GM12878 (cell line): ENCODE data around the gene RPP40. TPM values are rescaled to one million over a fixed set of nuclear protein-coding genes. Genes with fewer than 3 reads are reported as not detected.

Experiments used
- ATAC-seq: fragments of 200-7000 bp; cut with Tn5 transposase; 3 replicates; pipeline ENCODE4 v1.9.1; 2020; ENCODE audit warnings: mild to moderate bottlenecking, moderate library complexity
- BruUV-seq: library from RNA; stranded (reverse); fragments of 400-500 nt; replicated peaks from 2 replicates; lab custom pipeline; 2021; lab: Mats Ljungman, UMichigan
- CTCF ChIA-PET: fragments of 300-600 bp; sonication (Branson Sonifier 250); formaldehyde crosslinking; extraction: SDS; loops from one replicate; lab custom pipeline; 2021; ENCODE audit warnings: inconsistent platforms; lab: Yijun Ruan, JAX
- POLR2A ChIA-PET: fragments of 350-600 bp; formaldehyde crosslinking; extraction: SDS; loops from one replicate; lab custom pipeline; 2021; ENCODE audit warnings: inconsistent platforms; lab: Charles Lee
- RAD21 ChIA-PET: fragments of 300-600 bp; sonication (Branson Sonifier 250); formaldehyde crosslinking; loops from one replicate; lab custom pipeline; 2023; ENCODE audit warnings: antibody characterized with exemption; ENCODE audit not compliant: unreplicated experiment; lab: Charles Lee
- SMC1A ChIA-PET: fragments of 300-600 bp; sonication (Branson Sonifier 250); formaldehyde crosslinking; loops from one replicate; lab custom pipeline; 2023; ENCODE audit not compliant: unreplicated experiment, uncharacterized antibody; lab: Charles Lee
- DNase-seq: peaks from one replicate; pipeline ENCODE4 v3.0.0-alpha.2; 2011; ENCODE audit warnings: low read depth, low spot score
- FAIRE-seq: peaks from 3 replicates; lab custom pipeline; 2011; peaks lifted over from hg19 to GRCh38; lab: Jason Lieb, UNC
- H2AFZ ChIP-seq: 2 replicates; pipeline ENCODE4 v1.6.0; 2011; ENCODE audit warnings: low read depth, low read length, control low read depth; ENCODE audit not compliant: control insufficient read depth
- H3K27ac ChIP-seq: 2 replicates; pipeline ENCODE4 v1.5.1; 2011; ENCODE audit warnings: control low read depth; ENCODE audit not compliant: control insufficient read depth, insufficient read depth
- H3K27me3 ChIP-seq, 2 experiments: replicated peaks in 1 of 2; 2 replicates each; pipeline versions ENCODE4 v1.6.0 to v1.6.1; 2011; ENCODE audit warnings: low read length in 1 of 2; ENCODE audit not compliant: control insufficient read depth in 2 of 2, insufficient read depth in 2 of 2
- H3K36me3 ChIP-seq, 2 experiments: 2 replicates each; pipeline ENCODE4 v1.5.1; 2011; ENCODE audit warnings: low read length in 1 of 2; ENCODE audit not compliant: control insufficient read depth in 2 of 2, insufficient read depth in 2 of 2
- H3K4me1 ChIP-seq: 2 replicates; pipeline ENCODE4 v1.6.1; 2011; ENCODE audit warnings: mild to moderate bottlenecking, low read length, moderate library complexity, mixed read lengths; ENCODE audit not compliant: control insufficient read depth, insufficient read depth
- H3K4me2 ChIP-seq: 2 replicates; pipeline ENCODE4 v1.6.0; 2011; ENCODE audit warnings: control low read depth; ENCODE audit not compliant: control insufficient read depth, insufficient read depth
- H3K4me3 ChIP-seq: fragments of 200-600 bp; sonication (generic); 2 replicates; pipeline ENCODE4 v1.5.1; 2016
- H3K79me2 ChIP-seq: 2 replicates; pipeline ENCODE4 v1.6.0; 2011; ENCODE audit warnings: low read length; ENCODE audit not compliant: control insufficient read depth, insufficient read depth
- H3K9ac ChIP-seq: 2 replicates; pipeline ENCODE4 v1.8.0; 2011; ENCODE audit warnings: low read length, control low read depth, mixed read lengths; ENCODE audit not compliant: control insufficient read depth, insufficient read depth
- H3K9me3 ChIP-seq: replicated peaks from 3 replicates; pipeline ENCODE4 v1.5.1; 2011; ENCODE audit warnings: mild to moderate bottlenecking, low read length; ENCODE audit not compliant: control insufficient read depth, insufficient read depth
- H4K20me1 ChIP-seq: 2 replicates; pipeline ENCODE4 v1.6.0; 2011; ENCODE audit not compliant: control insufficient read depth, insufficient read depth
- BRCA1 ChIP-seq: IDR thresholded peaks from 2 replicates; pipeline ENCODE4 v1.6.1; 2011; ENCODE audit warnings: low read depth, low read length, improper control_type of control experiment
- CBFB ChIP-seq: IDR thresholded peaks from 2 replicates; pipeline ENCODE4 v1.6.1; 2016; ENCODE audit warnings: antibody characterized with exemption, low read depth
- CEBPB ChIP-seq, 2 experiments: fragments of 150-350 bp in 1 of 2; IDR thresholded peaks; 2 replicates each; pipeline ENCODE4 v1.6.1; 2012 to 2014; ENCODE audit warnings: low read depth in 2 of 2, low read length in 2 of 2, borderline replicate concordance in 1 of 2, inconsistent platforms in 1 of 2
- EP300 ChIP-seq, 2 experiments: fragments of 150-350 bp in 1 of 2; IDR thresholded peaks; 2 replicates each; pipeline ENCODE4 v1.6.1; 2011 to 2012; ENCODE audit warnings: low read depth in 2 of 2, low read length in 2 of 2, borderline replicate concordance in 1 of 2, improper control_type of control experiment in 1 of 2, inconsistent platforms in 1 of 2; ENCODE audit not compliant: control insufficient read depth in 1 of 2
- JUND ChIP-seq: IDR thresholded peaks from 2 replicates; pipeline ENCODE4 v1.6.1; 2012; ENCODE audit warnings: low read depth, mild to moderate bottlenecking, low read length, improper control_type of control experiment, moderate library complexity
- NR2C1 ChIP-seq: fragments of 450-650 bp; IDR thresholded peaks from 2 replicates; pipeline ENCODE4 v1.6.1; 2017; ENCODE audit warnings: antibody characterized with exemption, mild to moderate bottlenecking, moderate library complexity
- SP1 ChIP-seq: IDR thresholded peaks from one replicate; pipeline ENCODE4 v1.6.1; 2011; ENCODE audit warnings: low read depth, low read length
- SREBF1 ChIP-seq: IDR thresholded peaks from 2 replicates; pipeline ENCODE4 v1.6.1; 2012; ENCODE audit warnings: mild to moderate bottlenecking, low read length
- SUZ12 ChIP-seq: fragments of 200-600 bp; sonication (generic); IDR thresholded peaks from one replicate; pipeline ENCODE4 v1.6.1; 2018; ENCODE audit warnings: antibody characterized with exemption, mild to moderate bottlenecking; ENCODE audit not compliant: unreplicated experiment
- TAF1 ChIP-seq: IDR thresholded peaks from 2 replicates; pipeline ENCODE4 v1.6.1; 2011; ENCODE audit warnings: mild to moderate bottlenecking, low read depth, low read length, borderline replicate concordance
- ZNF622 ChIP-seq: fragments of 450-650 bp; IDR thresholded peaks from 2 replicates; pipeline ENCODE4 v1.6.1; 2017; ENCODE audit warnings: mild to moderate bottlenecking, inconsistent platforms
- whole genome bisulfite sequencing: methylation state at CpG from one replicate; pipeline ENCODE4 v1.1.6; 2016; ENCODE audit warnings: low lambda C conversion rate; ENCODE audit not compliant: insufficient replicate concordance, insufficient coverage; ENCODE audit errors: missing lambda C conversion rate; 5-methylcytosine and 5-hydroxymethylcytosine counted together
- in situ Hi-C: fragments of 300-500 bp; cut with MboI; formaldehyde crosslinking; loops from 9 replicates; pipeline ENCODE4 v1.14.3; 2018; ENCODE audit warnings: mixed read lengths
- intact Hi-C: fragments of 100-400 bp; cut with micrococcal nuclease; formaldehyde crosslinking; loops from one replicate; pipeline ENCODE4 v1.14.2; 2022; ENCODE audit not compliant: unreplicated experiment
- polyA plus RNA-seq, 11 experiments: library from polyadenylated mRNA; depleted of rRNA in 4 of 11; unstranded in 6 of 11; stranded (reverse) in 5 of 11; fragments of >200 nt; fragmentation: Nextera tagmentation in 4 of 11; fragmentation: Illumina TruSeq in 1 of 11; extraction: Ambion mirVana in 4 of 11; extraction: Trizol in 1 of 11; gene quantifications; 1 replicate in 1 of 11; 2 replicates in 10 of 11; pipeline versions ENCODE4 v1.2.1 to v1.2.3, GENCODE V29; 2011 to 2016; ENCODE audit warnings: inconsistent platforms in 2 of 11, missing spikeins in 2 of 11, low read depth in 1 of 11
- total RNA-seq, 4 experiments: library from RNA; depleted of rRNA in 3 of 4; stranded (reverse); fragments of >200 nt in 3 of 4; fragmentation: Illumina TruSeq in 1 of 4; extraction: Trizol in 1 of 4; gene quantifications; 2 replicates each; pipeline versions ENCODE4 v1.2.1 to v1.2.3, GENCODE V29; 2013 to 2021
- TF ChIP-seq, protein P1 (sequence below): fragments of 450-650 bp; IDR thresholded peaks from 2 replicates; pipeline ENCODE4 v1.6.1; 2017; ENCODE audit warnings: antibody characterized with exemption, mild to moderate bottlenecking, moderate library complexity

Gene RPP40
- total and polyA plus RNA-seq, 10 of the 15 experiments (the other 5 are each of a cell fraction or from before 2014, with no cell fraction given), result 5.6 to 46.3 (median 21.7) TPM

DNA sequence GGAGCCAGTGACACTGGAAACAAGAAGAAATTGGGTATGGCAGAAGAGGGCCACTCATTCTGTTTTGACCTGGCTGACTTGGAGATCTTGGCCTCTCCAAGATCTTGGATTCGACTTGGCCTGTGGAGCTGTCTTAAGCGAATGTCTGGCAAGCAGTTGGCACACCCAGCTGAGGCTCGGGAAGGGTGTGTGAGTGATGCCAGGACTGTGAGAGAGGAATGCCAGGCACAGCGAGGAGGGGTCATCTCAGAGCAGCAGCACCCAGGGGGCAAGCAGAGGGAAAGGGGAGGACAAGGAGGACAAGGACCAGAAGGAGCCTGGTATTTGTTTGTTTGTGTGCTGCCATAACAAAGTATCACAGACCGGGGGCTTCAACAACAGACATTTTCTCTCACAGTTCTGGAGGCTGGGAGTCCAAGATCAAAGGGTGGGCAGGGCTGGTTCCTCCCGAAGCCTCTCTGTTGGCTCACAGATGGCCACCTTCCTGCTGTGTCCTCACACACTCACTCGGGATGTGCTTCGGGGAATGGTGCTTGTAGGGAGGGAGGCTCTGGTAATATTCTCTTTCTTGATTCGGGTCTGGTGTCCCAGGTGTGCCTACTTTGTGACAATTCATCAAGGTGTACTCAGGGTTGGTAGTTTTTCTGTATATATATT, 33.0 kb downstream of the RPP40 start:
- TF ChIP-seq BRCA1, result no peak
- TF ChIP-seq ZNF622, result no peak
- no peak for TF ChIP-seq SP1
- TF ChIP-seq JUND, result no peak
- no peak for TF ChIP-seq NR2C1
- ChIA-PET POLR2A (no interaction called here), CTCF (no interaction called here), SMC1A (no interaction called here), RAD21 (no interaction called here)
- no peaks in the 10 kb centered on the region for H3K4me1 ChIP-seq
- H2AFZ ChIP-seq, result no peak overlapping the region
- H3K9me3 ChIP-seq, result no peaks in the 10 kb centered on the region
- no peak for FAIRE-seq
- no peak for ATAC-seq
- no peak overlapping the region for H3K27ac ChIP-seq
- no peak overlapping the region for H3K4me2 ChIP-seq
- no TSS peak for BruUV-seq
- in situ Hi-C loops, result no loop called here
- WGBS, result 34% methylated on average over 9 of the region's 9 CpGs
- no peaks in the 10 kb centered on the region for H3K36me3 ChIP-seq
- intact Hi-C loops, result no loop called here
- H3K9ac ChIP-seq, result no peak overlapping the region
- DNase-seq, result no peak
- no peaks in the 10 kb centered on the region for H3K79me2 ChIP-seq
- H4K20me1 ChIP-seq, result no peaks in the 10 kb centered on the region
- H3K27me3 ChIP-seq, result peaks cover 0 to 2% of the 10 kb centered on the region in 2 experiments; a peak in 1 of 4 replicates
- H3K4me3 ChIP-seq, result no peak overlapping the region

DNA sequence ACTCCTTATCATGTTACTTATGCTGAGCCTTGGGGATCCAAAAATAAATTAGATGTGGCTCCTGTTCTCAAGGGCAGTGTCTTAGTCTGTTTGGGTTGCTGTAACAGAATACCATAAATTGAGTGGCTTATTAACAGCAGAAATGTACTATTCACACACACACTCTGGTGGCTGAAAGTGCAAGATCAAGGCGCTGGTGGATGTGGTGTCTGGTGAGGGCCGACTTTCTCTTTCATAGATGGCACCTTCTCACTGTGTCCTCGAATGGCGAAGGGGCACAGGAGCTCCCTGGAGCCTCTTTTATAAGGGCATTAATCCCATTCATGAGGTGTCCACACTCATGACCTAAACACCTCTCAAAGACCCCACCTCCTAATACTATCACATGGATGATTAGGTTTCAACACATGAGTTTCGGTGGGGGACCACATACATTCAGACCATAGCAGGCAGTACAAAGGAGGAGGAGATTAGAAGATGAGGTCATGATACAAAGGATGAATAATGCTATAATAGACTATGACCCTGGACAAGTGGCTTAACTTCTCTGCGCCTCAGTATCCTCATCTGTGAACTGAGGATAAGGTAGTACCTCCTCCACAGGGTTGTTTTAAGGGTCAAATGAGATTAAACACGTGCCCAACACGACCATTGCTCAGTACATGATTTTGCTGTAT, 34.1 kb downstream of the RPP40 start:
- peak; percentile 44 for FAIRE-seq
- H2AFZ ChIP-seq, result no peak overlapping the region
- ChIA-PET POLR2A (no interaction called here), RAD21 (no interaction called here), SMC1A (no interaction called here), CTCF (interaction anchor here (0.6 kb wide), 2 partner anchors 218 to 742 kb away, joined by 3 read pairs; no protein-coding TSS in a partner anchor)
- ATAC-seq, result peak; percentile 47; the same call in 2 of the 3 replicates
- DNase-seq, result no peak
- no TSS peak for BruUV-seq
- WGBS, result 28% methylated on average over 8 of the region's 8 CpGs
- H3K36me3 ChIP-seq, result no peaks in the 10 kb centered on the region
- H3K27ac ChIP-seq, result no peak overlapping the region
- H3K9me3 ChIP-seq, result no peaks in the 10 kb centered on the region
- no peak overlapping the region for H3K4me3 ChIP-seq
- H3K9ac ChIP-seq, result no peak overlapping the region
- H3K79me2 ChIP-seq, result no peaks in the 10 kb centered on the region
- H4K20me1 ChIP-seq, result no peaks in the 10 kb centered on the region
- peaks cover 0 to 2% of the 10 kb centered on the region in 2 experiments; a peak in 1 of 4 replicates for H3K27me3 ChIP-seq
- H3K4me1 ChIP-seq, result no peaks in the 10 kb centered on the region
- intact Hi-C loops, result no loop called here
- in situ Hi-C loops, result no loop called here
- H3K4me2 ChIP-seq, result no peak overlapping the region
- TF ChIP-seq, protein P1, sequence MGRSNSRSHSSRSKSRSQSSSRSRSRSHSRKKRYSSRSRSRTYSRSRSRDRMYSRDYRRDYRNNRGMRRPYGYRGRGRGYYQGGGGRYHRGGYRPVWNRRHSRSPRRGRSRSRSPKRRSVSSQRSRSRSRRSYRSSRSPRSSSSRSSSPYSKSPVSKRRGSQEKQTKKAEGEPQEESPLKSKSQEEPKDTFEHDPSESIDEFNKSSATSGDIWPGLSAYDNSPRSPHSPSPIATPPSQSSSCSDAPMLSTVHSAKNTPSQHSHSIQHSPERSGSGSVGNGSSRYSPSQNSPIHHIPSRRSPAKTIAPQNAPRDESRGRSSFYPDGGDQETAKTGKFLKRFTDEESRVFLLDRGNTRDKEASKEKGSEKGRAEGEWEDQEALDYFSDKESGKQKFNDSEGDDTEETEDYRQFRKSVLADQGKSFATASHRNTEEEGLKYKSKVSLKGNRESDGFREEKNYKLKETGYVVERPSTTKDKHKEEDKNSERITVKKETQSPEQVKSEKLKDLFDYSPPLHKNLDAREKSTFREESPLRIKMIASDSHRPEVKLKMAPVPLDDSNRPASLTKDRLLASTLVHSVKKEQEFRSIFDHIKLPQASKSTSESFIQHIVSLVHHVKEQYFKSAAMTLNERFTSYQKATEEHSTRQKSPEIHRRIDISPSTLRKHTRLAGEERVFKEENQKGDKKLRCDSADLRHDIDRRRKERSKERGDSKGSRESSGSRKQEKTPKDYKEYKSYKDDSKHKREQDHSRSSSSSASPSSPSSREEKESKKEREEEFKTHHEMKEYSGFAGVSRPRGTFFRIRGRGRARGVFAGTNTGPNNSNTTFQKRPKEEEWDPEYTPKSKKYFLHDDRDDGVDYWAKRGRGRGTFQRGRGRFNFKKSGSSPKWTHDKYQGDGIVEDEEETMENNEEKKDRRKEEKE, result no peak
- TF ChIP-seq CBFB (no peak), CEBPB (IDR thresholded peaks at IDR 0.05; ENCODE audit: borderline replicate concordance in 1 of 2, low read depth in 2 of 2, low read length in 2 of 2) (no peak), TAF1 (no peak), SUZ12 (no peak), SREBF1 (no peak), EP300 (IDR thresholded peaks at IDR 0.05; ENCODE audit: borderline replicate concordance in 1 of 2, control insufficient read depth in 1 of 2, low read depth in 2 of 2, low read length in 2 of 2) (no peak)
